Measurements from ENCODE around the gene FAM210B. TPM values are rescaled to one million over a fixed set of nuclear protein-coding genes. Genes with fewer than 3 reads are reported as not detected.

Gene FAM210B
- total RNA-seq, 4 donors from 2014 or later: 30.8 to 41.5 (median 38.8) TPM

DNA sequence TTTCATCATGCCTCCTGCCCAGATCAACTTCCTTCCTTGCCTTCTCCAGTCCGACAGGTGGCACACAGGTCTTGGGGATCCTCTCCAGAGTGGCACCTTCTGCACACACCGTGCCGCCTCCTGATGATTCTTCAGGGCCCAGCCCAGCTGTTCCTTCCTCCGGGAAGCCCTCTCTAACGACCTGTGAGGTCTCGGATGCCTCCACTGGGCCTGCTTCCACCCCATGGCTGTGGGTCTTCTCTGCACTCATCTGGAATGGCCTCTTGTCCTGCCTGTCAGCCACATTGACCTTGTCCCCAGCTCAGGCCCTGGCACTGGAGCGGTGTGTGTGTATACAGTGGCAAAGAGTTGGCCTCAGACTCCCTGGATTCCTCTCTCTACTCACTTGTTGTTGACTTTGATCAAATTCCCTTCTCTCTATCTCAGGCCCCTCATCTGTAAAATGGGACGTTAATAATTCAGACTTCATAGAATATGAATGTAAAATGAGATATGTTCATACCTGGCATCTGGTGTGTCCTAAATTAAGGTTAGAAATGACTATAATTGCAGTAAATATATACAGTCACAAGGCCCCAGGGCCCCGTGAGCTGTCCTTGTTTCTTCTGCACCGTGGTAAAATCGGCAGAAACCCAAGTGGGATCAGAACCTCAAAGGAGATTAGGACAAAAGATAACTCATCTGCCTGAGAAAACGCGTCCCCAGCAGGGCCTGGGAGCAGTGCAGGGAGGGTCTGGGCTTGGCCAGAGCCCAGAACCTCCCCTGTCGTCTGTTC is 1.5 kb downstream of the FAM210B start:
- H3K36me3 ChIP-seq: peaks cover 0 to 3% of the 10 kb centered on the region in 2 donors
- DNase-seq: no peak
- peaks cover 12 to 14% of the 10 kb centered on the region in 2 donors for H3K4me1 ChIP-seq
- TF ChIP-seq, protein P1, sequence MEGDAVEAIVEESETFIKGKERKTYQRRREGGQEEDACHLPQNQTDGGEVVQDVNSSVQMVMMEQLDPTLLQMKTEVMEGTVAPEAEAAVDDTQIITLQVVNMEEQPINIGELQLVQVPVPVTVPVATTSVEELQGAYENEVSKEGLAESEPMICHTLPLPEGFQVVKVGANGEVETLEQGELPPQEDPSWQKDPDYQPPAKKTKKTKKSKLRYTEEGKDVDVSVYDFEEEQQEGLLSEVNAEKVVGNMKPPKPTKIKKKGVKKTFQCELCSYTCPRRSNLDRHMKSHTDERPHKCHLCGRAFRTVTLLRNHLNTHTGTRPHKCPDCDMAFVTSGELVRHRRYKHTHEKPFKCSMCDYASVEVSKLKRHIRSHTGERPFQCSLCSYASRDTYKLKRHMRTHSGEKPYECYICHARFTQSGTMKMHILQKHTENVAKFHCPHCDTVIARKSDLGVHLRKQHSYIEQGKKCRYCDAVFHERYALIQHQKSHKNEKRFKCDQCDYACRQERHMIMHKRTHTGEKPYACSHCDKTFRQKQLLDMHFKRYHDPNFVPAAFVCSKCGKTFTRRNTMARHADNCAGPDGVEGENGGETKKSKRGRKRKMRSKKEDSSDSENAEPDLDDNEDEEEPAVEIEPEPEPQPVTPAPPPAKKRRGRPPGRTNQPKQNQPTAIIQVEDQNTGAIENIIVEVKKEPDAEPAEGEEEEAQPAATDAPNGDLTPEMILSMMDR (IDR thresholded peaks at IDR 0.05): no peak
- no peak for TF ChIP-seq POLR2A (IDR thresholded peaks at IDR 0.05)
- intact Hi-C loops (cut with DNase I): no loop called here
- no peaks in the 10 kb centered on the region for H3K27me3 ChIP-seq
- 79 to 80% methylated on average over 14 of the region's 14 CpGs for WGBS, 2 donors
- H3K4me3 ChIP-seq (replicated peaks in 1 of 3): peak overlapping the region in 1 of 3 donors; percentile 93
- no peaks in the 10 kb centered on the region for H3K9me3 ChIP-seq
- H3K27ac ChIP-seq: peak overlapping the region in 1 of 3 donors; percentile 52

DNA sequence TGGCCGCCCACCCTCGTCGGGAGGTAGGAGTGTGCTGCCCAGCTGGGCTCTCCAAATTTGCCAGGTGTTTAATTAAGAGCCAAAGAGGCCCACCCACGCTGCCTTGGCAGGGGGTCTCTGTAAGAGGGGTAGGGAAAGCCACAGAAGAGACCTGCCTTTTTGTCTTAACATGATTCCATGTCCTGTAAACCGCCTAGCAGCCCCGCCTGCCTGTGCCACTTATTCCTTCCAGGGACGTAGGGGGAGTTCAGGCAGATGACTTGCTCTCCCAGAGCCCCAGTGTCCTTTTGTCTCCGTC is 2.1 kb downstream of the FAM210B start:
- 88 to 90% methylated on average over 7 to 8 of the region's 8 CpGs for WGBS, 2 donors
- no peak for DNase-seq
- TF ChIP-seq POLR2A (IDR thresholded peaks at IDR 0.05): no peak
- no peaks in the 10 kb centered on the region for H3K27me3 ChIP-seq
- no peaks in the 10 kb centered on the region for H3K9me3 ChIP-seq
- no peak overlapping the region for H3K4me3 ChIP-seq (replicated peaks in 1 of 3)
- no peak overlapping the region for H3K27ac ChIP-seq
- H3K4me1 ChIP-seq: peaks cover 12 to 14% of the 10 kb centered on the region in 2 donors
- intact Hi-C loops (cut with DNase I): no loop called here
- peaks cover 5 to 8% of the 10 kb centered on the region in 2 donors for H3K36me3 ChIP-seq

DNA sequence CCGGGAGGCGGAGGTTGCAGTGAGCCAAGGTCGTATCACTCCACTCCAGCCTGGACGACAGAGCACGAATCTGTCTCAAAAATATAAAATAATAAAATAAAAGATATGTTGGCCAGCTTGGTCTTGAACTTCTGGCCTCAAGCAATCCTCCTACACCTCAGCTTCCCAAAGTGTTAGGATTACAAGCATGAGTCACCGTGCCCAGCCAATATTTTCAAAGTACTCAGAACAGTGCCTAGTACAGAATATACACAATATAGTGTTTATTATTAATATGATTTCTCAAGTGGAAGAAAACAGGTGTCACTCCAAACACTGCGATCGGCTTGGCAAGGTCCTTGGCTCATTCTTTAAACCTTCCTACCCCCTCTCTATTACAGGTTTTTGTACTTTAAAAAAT is 3.1 kb downstream of the FAM210B start:
- TF ChIP-seq, protein P1 (IDR thresholded peaks at IDR 0.05): no peak
- no peak for TF ChIP-seq POLR2A (IDR thresholded peaks at IDR 0.05)
- H3K27ac ChIP-seq: no peak overlapping the region
- DNase-seq: no peak
- no peak overlapping the region for H3K4me3 ChIP-seq (replicated peaks in 1 of 3)
- intact Hi-C loops (cut with DNase I): no loop called here
- H3K9me3 ChIP-seq: no peaks in the 10 kb centered on the region
- 96 to 97% methylated on average over 8 of the region's 8 CpGs for WGBS, 2 donors
- H3K4me1 ChIP-seq: peaks cover 12 to 14% of the 10 kb centered on the region in 2 donors
- H3K27me3 ChIP-seq: no peaks in the 10 kb centered on the region
- H3K36me3 ChIP-seq: peaks cover 15 to 19% of the 10 kb centered on the region in 2 donors

DNA sequence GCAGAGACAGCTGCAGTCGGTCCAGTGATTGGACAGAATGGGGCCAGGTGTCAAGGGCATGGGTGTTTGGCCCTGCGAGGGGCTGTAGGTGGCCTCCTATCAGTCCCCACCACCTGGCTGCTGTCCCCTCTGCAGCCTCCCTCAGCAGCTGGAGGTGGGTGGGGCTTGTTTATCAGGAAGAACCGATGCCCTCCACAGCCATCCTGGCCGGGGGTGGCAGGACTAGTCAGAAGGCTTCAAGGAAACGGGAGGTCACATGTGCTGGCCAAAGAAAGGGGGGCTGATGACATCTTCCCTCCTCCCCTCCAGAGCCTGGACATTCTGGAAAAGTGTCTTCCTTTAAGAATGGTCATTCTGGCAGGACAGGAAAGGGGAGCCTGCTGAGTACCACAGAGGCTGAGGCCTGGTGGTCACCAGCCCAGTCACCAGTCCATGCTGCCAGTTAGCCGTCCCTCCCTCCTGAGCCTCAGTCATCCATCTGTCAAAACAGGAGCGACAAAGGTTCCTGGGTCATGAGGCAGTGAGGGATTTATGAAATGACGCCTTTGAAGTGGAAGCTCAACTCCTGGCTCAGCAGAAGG is 4.1 kb downstream of the FAM210B start:
- Histone ChIP-seq H3K27me3 (no peaks in the 10 kb centered on the region), H3K9me3 (no peaks in the 10 kb centered on the region), H3K4me1 (peaks cover 12 to 14% of the 10 kb centered on the region in 2 donors), H3K27ac (no peak overlapping the region), H3K36me3 (peaks cover 22 to 28% of the 10 kb centered on the region in 2 donors), H3K4me3 (replicated peaks in 1 of 3) (no peak overlapping the region)
- TF ChIP-seq, protein P1 (IDR thresholded peaks at IDR 0.05): no peak
- no peak for TF ChIP-seq POLR2A (IDR thresholded peaks at IDR 0.05)
- peak in 1 of 2 donors; percentile 25 for DNase-seq
- intact Hi-C loops (cut with DNase I): no loop called here
- 62 to 70% methylated on average over 8 of the region's 8 CpGs for WGBS, 2 donors

DNA sequence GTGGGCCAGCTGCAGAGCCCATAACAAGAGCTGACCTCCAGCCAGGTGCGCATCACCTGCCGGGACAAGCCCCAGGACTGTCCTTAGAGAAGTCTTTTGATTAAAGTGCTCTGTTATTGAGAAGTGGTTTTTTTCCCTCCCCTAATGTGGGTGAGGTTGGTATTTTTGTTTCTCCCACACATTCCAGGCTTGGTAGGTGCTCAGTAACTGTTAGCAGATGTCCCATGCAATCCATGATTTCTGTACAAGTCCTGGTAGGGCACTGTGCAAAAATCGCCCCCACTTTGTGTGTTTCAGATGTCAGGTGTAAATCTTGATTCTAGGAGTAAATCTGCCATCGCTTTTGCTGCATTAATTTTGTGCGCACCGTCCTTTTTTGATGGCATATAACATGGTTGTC is 4.7 kb downstream of the FAM210B start:
- Histone ChIP-seq H3K36me3 (peaks cover 23 to 28% of the 10 kb centered on the region in 2 donors), H3K4me1 (peaks cover 12 to 14% of the 10 kb centered on the region in 2 donors), H3K9me3 (no peaks in the 10 kb centered on the region), H3K27me3 (no peaks in the 10 kb centered on the region), H3K4me3 (replicated peaks in 1 of 3) (no peak overlapping the region), H3K27ac (no peak overlapping the region)
- TF ChIP-seq, protein P1 (IDR thresholded peaks at IDR 0.05): no peak
- TF ChIP-seq POLR2A (IDR thresholded peaks at IDR 0.05): no peak
- 87 to 95% methylated on average over 6 of the region's 6 CpGs for WGBS, 2 donors
- no peak for DNase-seq
- intact Hi-C loops (cut with DNase I): no loop called here

Data from thyroid gland (tissue), 4 donors.